Adrenal gland (tissue), 19 donors: ENCODE measurements around the gene RAB18. TPM values are rescaled to one million over a fixed set of nuclear protein-coding genes. Genes with fewer than 3 reads are reported as not detected.

Source experiments
- DNase-seq, 7 donors: peaks; one replicate each; pipeline ENCODE4 v3.0.0-alpha.2; 2019 to 2020
- H3K27ac ChIP-seq, 5 donors: fragments of 200-600 bp; sonication (generic) in 4 of 5; 1 replicate in 3 of 5; 2 replicates in 2 of 5; pipeline versions ENCODE4 v1.5.1 to v1.8.0; 2016 to 2020; ENCODE audit warnings: mild to moderate bottlenecking in 1 of 5
- H3K27me3 ChIP-seq: fragments of 200-600 bp; 2 replicates; pipeline ENCODE4 v1.8.0; 2021
- H3K36me3 ChIP-seq, 2 donors: fragments of 200-600 bp; replicated peaks in 1 of 2; 1 replicate in 1 of 2; 2 replicates in 1 of 2; pipeline versions ENCODE4 v1.5.1 to v1.8.0; 2018 to 2022
- H3K4me1 ChIP-seq, 2 donors: fragments of 200-600 bp; replicated peaks in 1 of 2; 1 replicate in 1 of 2; 2 replicates in 1 of 2; pipeline versions ENCODE4 v1.5.1 to v1.8.0; 2018 to 2021
- H3K4me3 ChIP-seq, 4 donors: fragments of 200-600 bp; sonication (generic) in 3 of 4; one replicate each; pipeline ENCODE4 v1.5.1; 2016 to 2018
- H3K9me3 ChIP-seq, 3 donors: fragments of 200-600 bp; sonication (generic) in 1 of 3; replicated peaks in 1 of 3; 1 replicate in 2 of 3; 2 replicates in 1 of 3; pipeline versions ENCODE4 v1.5.1 to v1.8.0; 2016 to 2021
- POLR2A ChIP-seq, 2 donors: fragments of 450-650 bp; IDR thresholded peaks; one replicate each; pipeline ENCODE4 v1.6.1; 2017; ENCODE audit warnings: antibody characterized with exemption in 2 of 2, mild to moderate bottlenecking in 2 of 2, moderate library complexity in 1 of 2
- WGBS, 4 donors: extraction: QIAGEN DNeasy Blood & Tissue Kit in 2 of 4; methylation state at CpG; one replicate each; pipeline versions ENCODE4 v1.1.5 to v1.1.7; 2013 to 2017; 5-methylcytosine and 5-hydroxymethylcytosine counted together
- intact Hi-C, 2 donors: fragments of 100-400 bp; cut with DNase I; formaldehyde crosslinking; loops; one replicate each; pipeline versions ENCODE4 v1.14.1 to v1.15.0; 2022 to 2023
- long read RNA-seq, 10 donors: library from polyadenylated mRNA in 3 of 10; unstranded in 2 of 10; stranded (forward) in 1 of 10; transcript quantifications; one replicate each; pipeline ENCODE4 v2.0.0 and lab custom pipeline, GENCODE V29; 2021 to 2026
- polyA plus RNA-seq, 3 donors: library from polyadenylated mRNA; stranded (reverse); fragments of 200-250 nt in 2 of 3; fragments of 350-450 nt in 1 of 3; fragmentation: Illumina TruSeq in 1 of 3; extraction: RNeasy Lipid Tissue Mini Kit (QIAGEN cat#74804) in 1 of 3; gene quantifications; one replicate each; pipeline ENCODE4 v1.2.3, GENCODE V29; 2013 to 2014
- total RNA-seq, 9 donors: library from RNA; depleted of rRNA in 4 of 9; stranded (reverse); fragments of >200 nt in 4 of 9; fragments of 120-200 nt in 1 of 9; fragmentation: NEBNext Ultra II Directional in 1 of 9; extraction: Animal tissue kit (Norgen Biotek cat#: 25700) in 1 of 9; gene quantifications; one replicate each; pipeline versions ENCODE4 v1.1.0 to v1.2.4, GENCODE V29; 2013 to 2023
- TF ChIP-seq, protein P1 (sequence below), 6 experiments: fragments of 450-650 bp in 4 of 6; fragments of 200-600 bp in 2 of 6; sonication (generic) in 1 of 6; IDR thresholded peaks; 1 replicate in 5 of 6; 2 replicates in 1 of 6; pipeline versions ENCODE4 v1.5.1 to v1.8.0; 2016 to 2021; ENCODE audit warnings: antibody characterized with exemption in 6 of 6, mild to moderate bottlenecking in 2 of 6, moderate library complexity in 1 of 6
- donor health status: healthy with polysubstance abuse.
- donor health status: Bipolar disorder and iron deficiency.
- donor health status: DM: yes; HTN: yes; CAD: no.
- donor health status: DM: no; HTN: no; CAD: no.
- donor health status: DM: no; HTN: no; CAD: no.
- donor health status: DM: yes; HTN: yes; CAD: no.

The RAB18 gene
- 100 to 1,000 TPM in 5 of 9 donors, 10 to 100 TPM in 4; 36.2 to 252 (median 142) TPM for total RNA-seq
- polyA plus RNA-seq, result 100 to 1,000 TPM in 1 of 3 donors, 10 to 100 TPM in 2; 22.1 to 416 (median 23.4) TPM
- long read RNA-seq, donor 1, full-length matches to known transcripts, result 91 of 122 reads
- long read RNA-seq, donor 1, partial matches to known transcripts, result 31 of 122 reads
- long read RNA-seq, donor 1, other reads (novel, unspliced or antisense), result 0 of 122 reads
- long read RNA-seq, donor 2, full-length matches to known transcripts, result 57 of 110 reads
- long read RNA-seq, donor 2, partial matches to known transcripts, result 53 of 110 reads
- long read RNA-seq, donor 2, other reads (novel, unspliced or antisense), result 0 of 110 reads
- long read RNA-seq, donor 3, full-length matches to known transcripts, result 91 of 117 reads
- long read RNA-seq, donor 3, partial matches to known transcripts, result 26 of 117 reads
- long read RNA-seq, donor 3, other reads (novel, unspliced or antisense), result 0 of 117 reads
- long read RNA-seq, donor 4, full-length matches to known transcripts, result 99 of 106 reads
- long read RNA-seq, donor 4, partial matches to known transcripts, result 2 of 106 reads
- long read RNA-seq, donor 4, other reads (novel, unspliced or antisense), result 5 of 106 reads
- long read RNA-seq, donor 5, full-length matches to known transcripts, result 151 of 158 reads
- long read RNA-seq, donor 5, partial matches to known transcripts, result 0 of 158 reads
- long read RNA-seq, donor 5, other reads (novel, unspliced or antisense), result 7 of 158 reads
- long read RNA-seq, donor 6, full-length matches to known transcripts, result 71 of 75 reads
- long read RNA-seq, donor 6, partial matches to known transcripts, result 2 of 75 reads
- long read RNA-seq, donor 6, other reads (novel, unspliced or antisense), result 2 of 75 reads
- long read RNA-seq, donor 7, full-length matches to known transcripts, result 32 of 50 reads
- long read RNA-seq, donor 7, partial matches to known transcripts, result 18 of 50 reads
- long read RNA-seq, donor 7, other reads (novel, unspliced or antisense), result 0 of 50 reads
- long read RNA-seq, donor 8, full-length matches to known transcripts, result 106 of 177 reads
- long read RNA-seq, donor 8, partial matches to known transcripts, result 71 of 177 reads
- long read RNA-seq, donor 8, other reads (novel, unspliced or antisense), result 0 of 177 reads
- long read RNA-seq, donor 9, full-length matches to known transcripts, result 71 of 102 reads
- long read RNA-seq, donor 9, partial matches to known transcripts, result 31 of 102 reads
- long read RNA-seq, donor 9, other reads (novel, unspliced or antisense), result 0 of 102 reads
- long read RNA-seq, donor 10, full-length matches to known transcripts, result 34 of 84 reads
- long read RNA-seq, donor 10, partial matches to known transcripts, result 50 of 84 reads
- long read RNA-seq, donor 10, other reads (novel, unspliced or antisense), result 0 of 84 reads

DNA sequence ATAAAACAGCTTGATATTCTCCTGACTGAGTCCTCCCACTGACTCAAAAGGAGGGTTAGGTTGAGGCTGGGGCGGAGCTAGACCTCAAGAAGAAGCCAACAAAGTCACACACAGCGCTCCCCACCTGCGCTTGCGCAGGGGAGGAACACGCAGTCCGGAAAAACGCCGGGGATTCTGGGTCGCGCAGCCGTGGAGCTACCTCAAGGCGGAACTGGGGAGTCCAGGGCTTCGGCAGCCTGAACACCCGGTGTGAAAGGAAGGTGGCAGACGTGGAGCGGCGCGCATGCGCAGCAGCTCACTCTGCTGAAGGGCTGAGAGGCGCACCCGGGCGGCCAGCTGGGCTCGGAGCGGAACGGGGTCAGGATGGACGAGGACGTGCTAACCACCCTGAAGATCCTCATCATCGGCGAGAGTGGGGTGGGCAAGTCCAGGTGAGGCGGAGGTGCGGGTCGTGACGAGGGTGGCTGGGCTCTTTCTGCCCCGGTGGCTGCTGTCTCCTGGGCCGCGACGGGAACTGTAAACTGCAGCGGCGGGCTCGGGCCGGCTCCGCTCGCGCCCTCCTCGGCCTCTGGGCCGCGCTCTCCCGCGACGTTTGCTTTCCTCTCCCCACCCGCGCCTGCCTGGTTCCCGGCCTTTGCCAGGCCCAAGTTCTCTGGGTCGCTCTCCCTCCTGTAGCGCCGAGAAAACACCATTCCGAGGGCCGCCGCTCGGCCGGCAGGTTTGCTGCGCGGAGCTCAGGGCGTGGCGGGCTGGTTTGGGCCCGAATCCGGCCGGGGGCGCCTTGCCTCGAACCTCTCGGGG, at the start of gene RAB18:
RAB18 (plus strand) TSS at position 298 of the 801 bp plus-strand sequence; CDS start at position 364, 66 bp downstream.
- Histone ChIP-seq H3K27me3 (no peaks in the 10 kb centered on the region), H3K4me3 (peak within 1 kb of the TSS; percentile 53 to 96 (median 88)), H3K4me1 (peaks cover 13 to 30% of the 10 kb centered on the region in 2 donors), H3K36me3 (no peaks in the 10 kb centered on the region), H3K27ac (peak within 1 kb of the TSS; percentile 62 to 99 (median 97)), H3K9me3 (no peaks in the 10 kb centered on the region)
- WGBS, 4 donors, result 0 to 1% (median 0%) methylated on average over 13 to 71 of the region's 71 CpGs
- peak; percentile 97 to 99 (median 99) for DNase-seq
- TF ChIP-seq, protein P1, sequence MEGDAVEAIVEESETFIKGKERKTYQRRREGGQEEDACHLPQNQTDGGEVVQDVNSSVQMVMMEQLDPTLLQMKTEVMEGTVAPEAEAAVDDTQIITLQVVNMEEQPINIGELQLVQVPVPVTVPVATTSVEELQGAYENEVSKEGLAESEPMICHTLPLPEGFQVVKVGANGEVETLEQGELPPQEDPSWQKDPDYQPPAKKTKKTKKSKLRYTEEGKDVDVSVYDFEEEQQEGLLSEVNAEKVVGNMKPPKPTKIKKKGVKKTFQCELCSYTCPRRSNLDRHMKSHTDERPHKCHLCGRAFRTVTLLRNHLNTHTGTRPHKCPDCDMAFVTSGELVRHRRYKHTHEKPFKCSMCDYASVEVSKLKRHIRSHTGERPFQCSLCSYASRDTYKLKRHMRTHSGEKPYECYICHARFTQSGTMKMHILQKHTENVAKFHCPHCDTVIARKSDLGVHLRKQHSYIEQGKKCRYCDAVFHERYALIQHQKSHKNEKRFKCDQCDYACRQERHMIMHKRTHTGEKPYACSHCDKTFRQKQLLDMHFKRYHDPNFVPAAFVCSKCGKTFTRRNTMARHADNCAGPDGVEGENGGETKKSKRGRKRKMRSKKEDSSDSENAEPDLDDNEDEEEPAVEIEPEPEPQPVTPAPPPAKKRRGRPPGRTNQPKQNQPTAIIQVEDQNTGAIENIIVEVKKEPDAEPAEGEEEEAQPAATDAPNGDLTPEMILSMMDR (IDR thresholded peaks at IDR 0.05), result peak in 1 of 6 experiments; percentile 23
- peak; percentile 93 to 99 for TF ChIP-seq POLR2A (IDR thresholded peaks at IDR 0.05)
- intact Hi-C loops, result no loop called here

DNA sequence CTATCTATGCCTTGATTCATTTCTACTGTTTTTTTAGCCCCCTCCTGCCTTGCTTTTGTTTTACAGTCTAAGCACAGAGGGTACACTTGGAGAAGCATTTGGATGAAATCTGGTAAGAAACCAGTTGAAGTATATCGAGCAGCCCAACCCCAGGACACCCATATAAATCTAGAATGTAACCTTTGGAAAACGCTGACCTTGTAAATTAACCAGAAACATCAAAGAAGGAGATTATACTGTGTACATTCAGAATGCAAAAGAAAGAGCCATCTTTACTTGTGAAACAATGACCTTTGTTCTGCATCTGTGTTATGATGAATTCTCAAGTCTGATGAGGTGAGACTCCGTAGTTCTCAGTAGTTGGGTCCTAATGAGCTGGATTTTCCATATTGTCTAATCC, 49.3 kb upstream of the RAB18 start:
- no peaks in the 10 kb centered on the region for H3K4me1 ChIP-seq
- intact Hi-C loops, result no loop called here
- H3K4me3 ChIP-seq, result no peak overlapping the region
- TF ChIP-seq, protein P1 (IDR thresholded peaks at IDR 0.05), result no peak
- TF ChIP-seq POLR2A (IDR thresholded peaks at IDR 0.05), result no peak
- H3K27me3 ChIP-seq, result no peaks in the 10 kb centered on the region
- no peaks in the 10 kb centered on the region for H3K9me3 ChIP-seq
- DNase-seq, result no peak
- no peak overlapping the region for H3K27ac ChIP-seq
- WGBS, 4 donors, result 61 to 70% (median 67%) methylated on average over 3 of the region's 3 CpGs
- H3K36me3 ChIP-seq, result no peaks in the 10 kb centered on the region

DNA sequence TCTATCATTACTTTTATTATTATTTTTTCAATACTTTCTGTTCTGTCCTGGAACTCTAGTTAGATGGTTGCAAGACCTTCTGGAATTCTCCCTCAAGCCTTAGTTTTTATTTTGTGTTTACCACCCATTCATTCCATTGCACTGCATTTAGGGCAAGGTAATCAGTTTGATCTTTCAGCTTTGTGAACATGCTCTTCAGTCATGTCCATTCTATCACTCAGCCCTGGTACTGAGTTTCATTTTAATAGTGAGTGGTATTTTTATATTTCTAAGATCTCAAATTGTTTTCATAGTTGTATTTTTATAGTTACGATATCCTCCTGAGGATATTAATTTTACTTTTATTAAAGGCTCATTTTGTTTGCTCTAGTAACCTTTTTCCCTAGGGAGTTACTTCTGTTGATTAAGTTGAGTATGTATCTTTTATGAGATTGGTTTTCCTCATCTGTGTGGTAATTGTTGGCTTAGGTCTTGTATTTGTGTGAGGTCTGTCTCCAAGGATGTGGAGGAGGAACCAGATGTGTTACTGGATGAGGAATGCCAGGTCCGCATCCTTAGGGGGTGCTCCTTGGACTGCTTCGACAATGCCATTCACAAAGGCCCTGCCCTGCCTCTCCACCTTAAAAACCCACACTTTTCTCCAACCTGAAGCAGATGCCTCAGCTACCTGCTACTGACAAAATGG, 46.7 kb upstream of the RAB18 start:
- H3K36me3 ChIP-seq, result no peaks in the 10 kb centered on the region
- no peak overlapping the region for H3K4me3 ChIP-seq
- intact Hi-C loops, result no loop called here

More for the DNA sequence above, 46.7 kb upstream of the RAB18 start:
- no peak for DNase-seq
- Histone ChIP-seq H3K4me1 (no peaks in the 10 kb centered on the region), H3K27me3 (no peaks in the 10 kb centered on the region), H3K9me3 (no peaks in the 10 kb centered on the region), H3K27ac (no peak overlapping the region)
- WGBS, 4 donors, result 75 to 85% (median 81%) methylated on average over 3 of the region's 3 CpGs
- TF ChIP-seq, protein P1 (IDR thresholded peaks at IDR 0.05), result no peak
- no peak for TF ChIP-seq POLR2A (IDR thresholded peaks at IDR 0.05)
